ENCODE measurements around the gene ALKBH3.

ALKBH3 gene

GRCh38 chr11:43880640-43881159, at the start of gene ALKBH3:
Gene ALKBH3 (plus strand): TSS chr11:43880831. CDS start chr11:43882653, 1,822 bp downstream.
- peak; percentile 77 to 84 for DNase-seq (ENCODE audit: low read depth in 2 of 2)

GRCh38 chr11:43830928-43831440, 49.6 kb upstream of the ALKBH3 start:
- no peak for DNase-seq (ENCODE audit: low read depth in 2 of 2)

DNA sequence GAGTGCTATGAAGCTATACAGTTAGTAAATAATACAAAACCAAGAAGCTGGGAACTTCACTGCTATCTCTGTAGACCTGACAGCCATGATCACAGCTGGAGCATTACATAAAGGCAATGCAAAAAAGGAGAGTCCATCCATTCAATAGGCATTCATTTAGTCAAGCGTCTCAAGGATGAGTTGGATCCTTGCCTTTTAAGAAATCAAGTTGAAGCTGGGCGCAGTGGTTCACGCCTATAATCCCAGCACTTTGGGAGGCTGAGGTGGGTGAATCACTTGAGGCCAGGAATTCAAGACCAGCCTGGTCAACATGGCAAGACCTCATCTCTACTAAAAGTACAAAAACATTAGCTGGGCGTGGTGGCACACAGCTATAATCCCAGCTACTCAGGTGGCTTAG, 48.1 kb upstream of the ALKBH3 start:
- no peak for DNase-seq (ENCODE audit: low read depth in 2 of 2)

GRCh38 chr11:43833657-43834073, 47.0 kb upstream of the ALKBH3 start:
- DNase-seq (ENCODE audit: low read depth in 2 of 2), result no peak

- DNase-seq (ENCODE audit: low read depth in 2 of 2), result no peak
Observed at GRCh38 chr11:43834286-43834685, 46.3 kb upstream of the ALKBH3 start.

DNA sequence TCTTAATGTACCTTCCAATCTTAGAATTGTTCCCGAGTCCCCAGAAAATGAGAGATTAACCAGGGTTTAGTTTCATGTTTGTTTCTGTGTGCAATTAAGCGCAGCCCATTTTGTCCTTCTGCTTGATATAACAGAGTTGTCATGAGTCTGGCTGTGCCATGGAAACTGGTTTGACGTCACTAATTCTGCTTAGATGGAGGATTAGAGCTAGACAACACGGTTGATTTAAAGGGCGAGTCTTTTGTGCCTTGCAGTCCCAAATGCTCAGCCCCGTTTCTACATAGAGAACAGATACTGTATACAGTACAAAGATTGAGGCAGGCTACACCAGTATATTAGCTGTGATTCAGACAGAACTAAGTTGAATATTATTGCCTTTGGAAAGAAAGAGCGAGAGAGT, 45.5 kb upstream of the ALKBH3 start:
- no peak for DNase-seq (ENCODE audit: low read depth in 2 of 2)

DNA sequence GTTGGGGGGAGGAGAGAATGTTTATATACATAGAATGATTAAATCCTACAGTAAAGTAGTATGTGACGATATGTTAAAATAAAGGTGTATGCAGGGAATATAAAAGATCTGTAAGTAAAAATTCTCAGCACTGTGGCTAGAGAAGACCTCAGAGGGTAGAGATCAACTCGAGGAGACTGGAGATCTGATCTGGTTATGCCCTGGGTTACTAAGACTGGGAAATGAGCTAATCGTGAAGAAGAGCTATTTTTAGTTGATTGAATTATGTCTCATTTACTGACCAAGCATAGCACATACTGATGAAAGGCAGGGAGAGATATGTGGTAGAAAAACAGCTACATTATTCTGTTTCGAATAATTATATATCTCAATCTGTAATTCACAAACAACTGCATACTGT, 42.8 kb upstream of the ALKBH3 start:
- DNase-seq (ENCODE audit: low read depth in 2 of 2), result no peak

DNA sequence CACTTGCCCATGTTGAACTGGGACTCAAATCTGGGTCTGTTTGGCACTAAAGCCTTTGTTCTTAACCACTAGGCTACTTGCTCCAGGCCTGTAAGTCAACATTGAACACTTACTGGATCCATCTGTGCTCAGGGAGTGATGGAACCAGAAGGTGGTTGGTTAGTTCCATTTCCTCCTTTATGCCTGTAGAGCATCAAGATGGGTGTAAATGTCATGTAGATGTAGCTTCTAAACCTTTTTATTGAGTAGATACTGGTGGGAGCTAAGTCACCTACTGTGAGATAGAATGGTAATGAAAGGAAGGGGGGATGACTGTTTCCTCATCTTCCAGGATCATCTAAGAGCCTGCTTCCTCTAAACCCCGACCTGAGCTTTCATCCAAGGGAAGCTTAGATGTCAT, 38.6 kb upstream of the ALKBH3 start:
- no peak for DNase-seq (ENCODE audit: low read depth in 2 of 2)

DNA sequence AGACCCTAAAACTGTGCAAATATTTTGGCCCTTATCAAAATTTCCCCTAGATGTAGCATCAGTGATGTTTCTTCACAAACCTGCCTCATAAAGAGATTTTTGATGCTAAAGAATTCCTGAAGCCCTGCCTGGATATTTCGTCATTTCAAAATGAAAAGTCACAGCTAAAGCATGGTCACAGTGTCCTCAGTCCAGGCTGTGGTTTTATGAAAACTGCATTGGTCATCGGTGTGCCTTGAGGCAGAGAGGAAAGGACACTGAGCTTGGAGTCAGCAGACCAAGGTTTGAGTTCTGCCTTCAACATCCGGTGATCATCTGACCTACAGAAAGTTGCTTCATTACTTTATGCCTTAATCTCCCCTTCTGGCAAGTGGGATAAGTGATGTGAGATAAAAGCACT, 34.8 kb upstream of the ALKBH3 start:
- DNase-seq (ENCODE audit: low read depth in 2 of 2), result no peak

DNA sequence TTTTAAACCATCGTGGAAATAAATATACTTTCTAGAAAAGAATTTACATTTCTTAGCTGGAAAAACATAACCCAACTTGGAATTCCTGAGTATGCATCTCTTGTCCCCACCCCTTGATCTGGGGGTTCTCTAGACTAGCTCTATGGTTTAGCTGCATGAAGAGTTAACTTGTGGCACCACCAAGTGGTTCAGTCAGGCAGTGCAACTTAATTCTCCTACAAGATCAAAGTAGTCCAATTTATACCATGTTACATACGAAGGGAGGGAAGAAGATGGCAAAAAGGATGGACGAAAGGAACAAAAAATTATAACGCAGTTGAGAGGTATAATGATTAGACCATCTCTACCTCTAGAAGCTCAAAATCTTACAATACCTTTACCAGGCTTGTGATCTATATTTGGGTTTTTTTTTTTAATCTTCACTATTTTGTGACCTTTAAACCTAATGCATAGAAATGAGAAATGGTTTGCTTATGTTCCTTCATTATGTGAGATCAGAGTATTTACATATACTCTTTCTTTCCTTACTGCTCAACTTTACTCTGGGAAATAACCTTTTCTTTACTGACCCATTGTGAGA, 28.5 kb upstream of the ALKBH3 start:
- peak; percentile 5 to 43 for DNase-seq (ENCODE audit: low read depth in 2 of 2)

- DNase-seq (ENCODE audit: low read depth in 2 of 2), result no peak
Observed at GRCh38 chr11:43853781-43854180, 26.9 kb upstream of the ALKBH3 start.

DNA sequence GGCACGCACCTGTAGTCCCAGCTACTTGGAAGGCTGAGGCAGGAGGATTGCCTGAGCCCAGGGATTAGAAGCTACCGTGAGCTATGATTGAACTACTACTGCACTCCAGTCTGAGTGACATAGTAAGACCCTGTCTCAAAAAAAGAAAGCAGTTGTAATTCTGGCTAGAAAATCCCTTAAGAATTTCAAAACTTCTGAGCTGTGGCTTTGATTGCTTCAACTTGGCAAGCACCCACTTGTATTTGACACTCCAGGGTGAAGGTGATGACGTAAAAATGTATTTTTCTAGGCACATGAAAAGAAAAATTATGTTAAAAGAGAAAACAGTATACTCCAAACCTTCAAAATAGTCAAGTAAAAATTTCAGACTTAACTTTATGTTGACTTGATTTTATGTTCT, 23.6 kb upstream of the ALKBH3 start:
- DNase-seq (ENCODE audit: low read depth in 2 of 2), result no peak

DNA sequence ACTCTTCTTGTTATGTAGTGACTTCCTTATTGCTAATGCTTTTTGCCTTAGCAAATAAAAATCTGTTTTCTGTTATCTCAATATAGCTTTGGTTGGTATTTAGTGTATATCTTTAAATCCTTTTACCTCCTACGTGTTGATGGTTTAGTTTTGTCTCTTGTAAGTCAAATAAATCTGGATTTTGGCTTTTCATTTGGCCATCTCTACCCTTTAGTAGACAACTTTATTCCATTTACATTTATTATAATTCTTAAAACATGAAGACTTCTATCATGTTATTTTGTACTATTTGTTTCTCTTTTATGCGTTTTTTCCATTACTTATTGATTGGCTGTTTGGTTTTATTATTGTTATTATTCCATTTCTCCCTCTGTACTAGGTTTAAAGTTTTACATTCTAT, 19.5 kb upstream of the ALKBH3 start:
- DNase-seq (ENCODE audit: low read depth in 2 of 2), result no peak

DNA sequence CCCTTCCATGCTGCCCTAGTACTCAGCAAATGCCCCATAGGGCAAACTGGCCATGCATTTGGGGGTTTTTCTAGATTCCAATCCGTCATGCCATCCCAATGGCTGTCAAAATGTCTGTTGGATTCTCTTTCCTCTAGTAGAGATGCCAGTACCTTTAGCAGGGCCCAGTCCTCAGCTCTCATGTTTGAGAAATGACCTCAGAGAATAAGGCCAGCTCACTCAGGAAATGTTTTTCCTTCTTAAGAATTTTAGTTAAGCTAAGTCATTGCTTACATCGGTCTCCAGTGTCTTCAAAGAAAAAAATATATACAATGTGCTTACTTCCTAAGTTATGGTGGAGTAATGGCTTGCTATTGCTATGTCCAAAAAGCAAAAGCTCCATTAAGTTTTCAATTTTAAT, 14.1 kb upstream of the ALKBH3 start:
- DNase-seq (ENCODE audit: low read depth in 2 of 2), result no peak

DNA sequence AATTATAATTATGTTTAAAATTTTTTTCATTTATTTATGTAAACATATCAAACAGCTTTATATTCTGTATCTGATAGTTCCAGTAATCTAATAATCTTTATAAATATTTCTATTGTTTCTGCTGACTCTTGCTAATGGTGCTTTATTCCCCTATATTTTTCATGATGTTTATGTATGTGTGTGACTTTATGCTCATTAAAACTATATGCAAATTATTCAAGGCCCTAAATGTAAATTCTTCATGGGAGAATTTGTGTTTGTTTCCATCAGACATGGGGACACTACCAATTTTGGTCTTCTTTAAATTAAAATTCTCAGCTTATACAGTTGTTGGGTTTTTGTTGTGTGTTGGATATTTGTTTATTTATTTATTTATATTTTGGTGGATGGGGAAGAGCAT, 13.7 kb upstream of the ALKBH3 start:
- no peak for DNase-seq (ENCODE audit: low read depth in 2 of 2)

GRCh38 chr11:43868852-43869567, 11.6 kb upstream of the ALKBH3 start:
- DNase-seq (ENCODE audit: low read depth in 2 of 2), result no peak

DNA sequence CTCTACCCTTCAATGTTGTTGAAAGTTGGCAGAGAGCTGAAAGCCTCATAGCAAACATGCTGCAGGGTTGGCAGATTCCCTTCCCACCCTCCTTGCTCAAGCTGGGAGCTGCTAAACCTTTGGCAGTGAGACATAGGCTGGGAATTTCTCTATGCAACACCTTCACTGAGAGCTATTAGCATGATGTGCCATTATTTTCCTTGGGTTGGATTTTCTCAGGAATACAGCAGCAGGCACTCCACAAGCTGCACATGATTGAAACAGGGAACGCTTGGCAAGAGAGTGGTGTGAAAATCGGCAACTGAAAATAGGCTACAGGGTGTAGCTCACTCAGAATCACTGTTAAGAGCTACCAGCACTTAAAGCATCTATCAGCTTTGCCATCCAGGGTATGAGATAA, 9.6 kb upstream of the ALKBH3 start:
- DNase-seq (ENCODE audit: low read depth in 2 of 2), result no peak

DNA sequence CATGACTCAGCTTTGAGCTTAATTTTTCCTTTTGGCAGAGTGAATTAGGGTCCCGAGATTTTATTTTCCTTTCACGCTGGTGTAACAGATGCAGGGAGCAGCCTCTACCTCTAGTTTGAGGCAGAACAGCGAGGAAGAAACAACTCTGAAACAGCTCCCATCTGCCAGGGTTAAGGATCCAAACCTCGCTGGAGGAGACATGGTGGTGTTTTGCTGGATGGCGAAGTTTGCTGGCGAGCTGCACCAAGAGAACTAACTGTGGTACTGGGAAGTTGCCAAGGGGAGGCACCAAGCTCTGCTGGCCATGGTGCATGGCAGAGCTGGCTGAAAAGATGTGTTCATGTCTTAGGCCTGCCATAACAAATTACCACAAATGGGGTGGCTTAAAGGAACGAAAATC, 7.6 kb upstream of the ALKBH3 start:
- no peak for DNase-seq (ENCODE audit: low read depth in 2 of 2)

DNA sequence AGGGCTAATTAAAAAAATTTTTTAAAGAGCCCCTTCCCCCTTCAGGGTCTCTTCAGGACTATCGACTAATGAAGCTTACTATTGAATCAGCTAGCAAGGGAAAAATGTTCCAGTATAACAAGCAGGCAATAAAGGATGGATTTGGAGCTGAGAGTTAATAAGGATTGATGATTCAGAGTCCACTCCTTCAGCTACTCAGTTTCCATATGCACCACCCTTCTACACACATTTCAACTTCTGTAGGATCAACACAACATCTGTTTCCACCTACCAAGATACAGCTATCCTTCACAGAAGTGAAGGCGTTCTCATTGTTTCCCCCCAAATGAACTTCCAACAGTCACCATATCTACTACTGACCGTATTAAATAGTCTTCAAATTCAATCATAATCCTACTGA, 6.6 kb upstream of the ALKBH3 start:
- no peak for DNase-seq (ENCODE audit: low read depth in 2 of 2)

DNA sequence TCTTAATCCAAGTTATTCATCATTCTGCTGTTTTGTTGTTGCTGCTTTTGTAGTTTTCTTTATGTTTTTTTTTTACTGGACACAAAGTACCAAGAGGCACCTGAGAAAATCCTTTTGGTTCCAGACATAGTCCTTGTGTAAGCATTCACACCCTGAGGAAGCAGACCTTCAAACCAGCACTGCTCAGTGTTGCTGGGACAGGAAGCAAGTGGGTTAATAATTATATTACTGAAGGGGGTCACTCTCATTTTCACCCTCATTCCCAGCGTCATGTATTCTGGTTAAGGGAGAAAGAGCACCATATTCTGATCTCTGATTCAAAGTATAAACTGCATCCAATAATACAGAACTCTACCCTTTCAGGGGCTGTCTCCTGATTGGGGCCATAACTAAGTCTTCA, 5.9 kb upstream of the ALKBH3 start:
- DNase-seq (ENCODE audit: low read depth in 2 of 2), result no peak

DNA sequence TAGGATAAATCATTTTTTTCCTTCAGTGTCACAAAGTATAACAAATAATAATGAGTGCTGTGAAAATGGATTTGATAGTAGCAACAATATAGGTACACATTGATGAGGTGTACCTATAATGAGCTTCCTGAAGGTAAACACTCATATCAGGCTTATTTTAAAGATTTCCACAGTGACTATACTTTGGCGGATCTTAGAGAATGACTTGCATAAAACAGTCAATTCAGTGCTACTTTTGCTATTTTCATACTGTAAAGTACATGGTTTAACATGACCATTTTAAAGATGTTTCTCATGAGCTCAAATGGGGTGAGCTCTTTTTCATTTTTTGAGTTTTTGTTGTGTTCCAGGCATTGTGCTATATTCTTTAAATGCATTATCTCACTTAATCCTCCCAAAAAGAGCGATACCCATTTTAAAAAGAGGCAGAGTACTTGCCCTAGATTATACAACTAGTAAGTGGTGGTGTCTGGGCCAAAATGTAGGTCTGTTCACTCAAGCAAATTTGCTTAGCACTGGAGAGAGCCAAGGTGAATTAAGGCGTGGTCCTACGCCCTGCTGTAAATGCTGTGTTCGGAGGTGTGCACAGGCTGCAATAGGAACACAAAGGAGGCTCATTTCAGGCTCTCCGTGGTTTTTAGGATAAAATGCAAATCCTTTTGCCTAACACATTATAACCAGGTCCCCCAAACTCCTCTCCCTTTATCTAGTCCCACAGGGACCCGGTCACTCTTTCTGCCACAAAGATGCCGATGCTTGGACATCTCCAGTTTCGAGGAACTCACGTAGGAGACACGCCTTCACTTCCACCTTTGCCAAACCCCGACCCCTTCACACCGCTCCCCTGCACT, 617 bp upstream of the ALKBH3 start:
- no peak for DNase-seq (ENCODE audit: low read depth in 2 of 2)

DNA sequence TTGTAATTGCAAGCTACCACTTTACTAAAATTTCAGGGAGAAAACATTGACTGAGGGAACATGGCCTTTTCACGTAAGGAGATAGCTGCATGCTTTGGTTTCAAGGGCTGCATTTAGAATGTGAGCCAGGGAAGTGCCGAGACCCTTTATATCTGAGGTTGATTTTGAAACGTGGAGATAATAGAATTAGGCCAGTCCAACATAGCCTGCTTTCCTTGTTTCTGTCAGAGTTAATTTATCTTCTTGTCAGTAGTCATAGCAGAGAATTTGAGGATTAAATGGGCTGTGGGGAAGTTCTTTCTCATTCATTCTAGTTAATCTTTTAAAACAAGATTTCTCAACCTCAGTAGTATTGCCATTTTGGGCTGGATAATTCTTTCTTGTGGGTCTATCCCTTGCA, 12.2 kb downstream of the ALKBH3 start:
- no peak for DNase-seq (ENCODE audit: low read depth in 2 of 2)
